Measurements from ENCODE around the gene COL16A1. TPM values are rescaled to one million over a fixed set of nuclear protein-coding genes. Genes with fewer than 3 reads are reported as not detected.

COL16A1 gene
- total RNA-seq, 4 donors from 2014 or later: 4.3 to 11.4 (median 5.3) TPM

GRCh38 chr1:31745946-31746670, 42.3 kb upstream of the COL16A1 start:
- Histone ChIP-seq H3K36me3 (no peaks in the 10 kb centered on the region), H3K4me1 (peaks cover 4 to 8% of the 10 kb centered on the region in 2 donors), H3K9me3 (no peaks in the 10 kb centered on the region), H3K27me3 (no peaks in the 10 kb centered on the region), H3K4me3 (no peak overlapping the region), H3K27ac (no peak overlapping the region)
- intact Hi-C loops (cut with DNase I; ENCODE audit: low total_unique reads) (loop anchor here (1.0 kb wide), 1 partner anchor 82 kb away; no protein-coding TSS in a partner anchor), in situ Hi-C loops (cut with MboI; ENCODE audit: low sequenced_read_pairs in 4 of 4) (no loop called here)
- ATAC-seq (no peak), DNase-seq (no peak)
- TF ChIP-seq POLR2A (IDR thresholded peaks at IDR 0.05): no peak
- TF ChIP-seq CTCF (IDR thresholded peaks at IDR 0.05 in 4 of 5, conservative IDR thresholded peaks at IDR 0.05 in 1 of 5): peak in 1 of 5 experiments; percentile 4

GRCh38 chr1:31745096-31745945, 41.5 kb upstream of the COL16A1 start:
- peak; percentile 30 to 46 for ATAC-seq
- in situ Hi-C loops (cut with MboI; ENCODE audit: low sequenced_read_pairs in 4 of 4): no loop called here
- intact Hi-C loops (cut with DNase I; ENCODE audit: low total_unique reads): loop anchor here (1.0 kb wide), 1 partner anchor 81 kb away; no protein-coding TSS in a partner anchor

GRCh38 chr1:31744165-31744888, 40.5 kb upstream of the COL16A1 start:
- no peak for DNase-seq
- no peak for ATAC-seq
- no peak overlapping the region for H3K27ac ChIP-seq
- TF ChIP-seq POLR2A (IDR thresholded peaks at IDR 0.05): no peak
- TF ChIP-seq CTCF (IDR thresholded peaks at IDR 0.05 in 4 of 5, conservative IDR thresholded peaks at IDR 0.05 in 1 of 5): no peak
- no peak overlapping the region for H3K4me3 ChIP-seq
- H3K27me3 ChIP-seq: no peaks in the 10 kb centered on the region
- no peaks in the 10 kb centered on the region for H3K36me3 ChIP-seq
- in situ Hi-C loops (cut with MboI; ENCODE audit: low sequenced_read_pairs in 4 of 4): no loop called here
- H3K4me1 ChIP-seq: no peaks in the 10 kb centered on the region
- intact Hi-C loops (cut with DNase I; ENCODE audit: low total_unique reads): no loop called here
- no peaks in the 10 kb centered on the region for H3K9me3 ChIP-seq

More at GRCh38 chr1:31745096-31745945, 41.5 kb upstream of the COL16A1 start:
- Histone ChIP-seq H3K36me3 (no peaks in the 10 kb centered on the region), H3K9me3 (no peaks in the 10 kb centered on the region), H3K4me1 (peaks cover 0 to 1% of the 10 kb centered on the region in 2 donors), H3K27me3 (no peaks in the 10 kb centered on the region), H3K4me3 (no peak overlapping the region), H3K27ac (no peak overlapping the region)
- peak in 1 of 2 donors; percentile 29 for DNase-seq
- TF ChIP-seq POLR2A (IDR thresholded peaks at IDR 0.05) (no peak), CTCF (IDR thresholded peaks at IDR 0.05 in 4 of 5, conservative IDR thresholded peaks at IDR 0.05 in 1 of 5) (peak in 4 of 5 experiments; percentile 53 to 72 (median 62))

GRCh38 chr1:31742462-31743212, 38.8 kb upstream of the COL16A1 start:
- in situ Hi-C loops (cut with MboI; ENCODE audit: low sequenced_read_pairs in 4 of 4) (no loop called here), intact Hi-C loops (cut with DNase I; ENCODE audit: low total_unique reads) (no loop called here)
- no peak overlapping the region for H3K27ac ChIP-seq
- H3K4me3 ChIP-seq: no peak overlapping the region
- ATAC-seq: no peak
- H3K36me3 ChIP-seq: no peaks in the 10 kb centered on the region
- TF ChIP-seq POLR2A (IDR thresholded peaks at IDR 0.05): no peak
- no peak for TF ChIP-seq CTCF (IDR thresholded peaks at IDR 0.05 in 4 of 5, conservative IDR thresholded peaks at IDR 0.05 in 1 of 5)
- no peak for DNase-seq
- no peaks in the 10 kb centered on the region for H3K4me1 ChIP-seq
- no peaks in the 10 kb centered on the region for H3K27me3 ChIP-seq
- no peaks in the 10 kb centered on the region for H3K9me3 ChIP-seq

Measured in gastrocnemius medialis (tissue), 4 donors.